ENCODE measurements around the gene TMEM154.

TMEM154 gene

DNA sequence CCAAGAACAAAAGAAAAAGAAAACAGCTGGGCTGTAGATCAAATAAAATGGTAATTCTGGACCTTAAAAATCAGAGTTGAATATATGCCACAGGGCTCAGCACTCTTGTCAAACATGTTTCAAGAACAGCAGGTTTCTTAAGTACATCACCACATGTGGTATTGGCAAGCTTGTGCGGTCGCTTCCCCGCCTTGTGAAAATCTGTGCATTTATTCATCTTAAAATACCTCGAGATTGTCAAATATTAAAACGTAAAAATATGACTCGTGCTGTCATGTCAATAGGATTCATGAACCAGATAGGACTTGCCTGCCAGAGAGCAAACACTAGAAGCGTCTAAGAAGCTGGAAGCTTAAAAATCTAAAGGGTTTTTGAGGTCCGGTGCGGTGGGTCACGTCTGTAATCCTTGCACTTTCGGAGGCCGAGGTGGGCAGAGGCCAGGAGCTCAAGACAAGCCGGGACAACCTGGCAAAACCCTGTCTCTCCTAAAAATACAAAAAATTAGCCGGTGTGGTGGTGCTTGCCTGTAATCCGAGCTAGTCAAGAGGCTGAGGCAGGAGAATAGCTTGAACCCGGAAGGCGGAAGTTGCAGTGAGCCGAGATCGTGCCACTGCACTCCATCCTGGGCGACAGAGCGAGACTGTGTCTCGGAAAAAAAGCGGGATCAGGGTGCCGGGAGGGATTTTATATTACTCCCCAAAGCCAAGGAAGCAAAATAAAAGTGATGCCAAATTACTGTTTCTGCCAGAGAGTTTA lies 40.2 kb upstream of the TMEM154 start:
- H3K4me1 ChIP-seq (ENCODE audit: insufficient read depth, low read length, severe bottlenecking) = no peaks in the 10 kb centered on the region
- no peak overlapping the region for H3K4me2 ChIP-seq (ENCODE audit: low read length)
- TF ChIP-seq CTCF (IDR thresholded peaks at IDR 0.05; ENCODE audit: low read length) = no peak
- TF ChIP-seq EZH2 (IDR thresholded peaks at IDR 0.05; ENCODE audit: borderline replicate concordance, low read length) = no peak
- peaks cover 8% of the 10 kb centered on the region; the same call in 1 of the 2 replicates for H3K9me3 ChIP-seq (ENCODE audit: low read length)
- H3F3A ChIP-seq (ENCODE audit: insufficient read depth, low read length) = no peaks in the 10 kb centered on the region
- H3K9ac ChIP-seq (ENCODE audit: low read length) = no peak overlapping the region
- no peaks in the 10 kb centered on the region for H4K20me1 ChIP-seq (ENCODE audit: insufficient read depth, low read length)
- no peaks in the 10 kb centered on the region for H3K27me3 ChIP-seq (ENCODE audit: insufficient read depth, low read length)
- no peak overlapping the region for H2AFZ ChIP-seq (ENCODE audit: low read length)
- H3K27ac ChIP-seq (ENCODE audit: low read depth, low read length, poor library complexity, severe bottlenecking) = no peak overlapping the region
- H3K36me3 ChIP-seq (ENCODE audit: insufficient read depth, low read length) = no peaks in the 10 kb centered on the region; the same call in 1 of the 2 replicates
- no peaks in the 10 kb centered on the region for H3K79me2 ChIP-seq (ENCODE audit: insufficient read depth, low read length)
- no peak overlapping the region for H3K4me3 ChIP-seq (ENCODE audit: low read depth, low read length, poor library complexity, severe bottlenecking)
- no peaks in the 10 kb centered on the region for H3K9me2 ChIP-seq (ENCODE audit: low read depth, low read length)

DNA sequence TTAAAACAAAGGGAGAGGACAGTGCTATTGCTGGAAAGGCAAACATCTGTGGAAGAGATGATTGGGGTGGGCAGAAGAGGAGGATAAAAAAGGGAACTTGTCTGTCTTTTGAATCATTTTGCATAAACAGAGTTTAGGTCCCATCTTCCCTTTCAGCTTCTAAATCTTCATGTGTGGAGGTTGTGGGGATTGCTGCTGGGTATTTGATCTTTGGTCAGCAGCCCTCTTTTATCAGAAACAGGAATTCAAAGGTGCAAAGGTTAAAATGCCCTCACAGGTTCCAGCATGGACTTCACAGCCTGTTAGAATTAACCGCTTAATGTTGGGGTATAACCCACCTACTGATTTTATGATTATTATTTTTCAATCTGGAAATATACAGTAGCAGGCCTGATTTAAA lies 39.5 kb upstream of the TMEM154 start:
- H3K9me3 ChIP-seq (ENCODE audit: low read length) = peaks cover 11% of the 10 kb centered on the region; the same call in 1 of the 2 replicates
- no peaks in the 10 kb centered on the region for H4K20me1 ChIP-seq (ENCODE audit: insufficient read depth, low read length)
- no peaks in the 10 kb centered on the region for H3F3A ChIP-seq (ENCODE audit: insufficient read depth, low read length)
- no peak overlapping the region for H2AFZ ChIP-seq (ENCODE audit: low read length)
- H3K27me3 ChIP-seq (ENCODE audit: insufficient read depth, low read length) = no peaks in the 10 kb centered on the region
- H3K9me2 ChIP-seq (ENCODE audit: low read depth, low read length) = no peaks in the 10 kb centered on the region
- no peak overlapping the region for H3K4me3 ChIP-seq (ENCODE audit: low read depth, low read length, poor library complexity, severe bottlenecking)
- H3K4me2 ChIP-seq (ENCODE audit: low read length) = no peak overlapping the region
- TF ChIP-seq EZH2 (IDR thresholded peaks at IDR 0.05; ENCODE audit: borderline replicate concordance, low read length) = no peak
- no peak for TF ChIP-seq CTCF (IDR thresholded peaks at IDR 0.05; ENCODE audit: low read length)
- H3K4me1 ChIP-seq (ENCODE audit: insufficient read depth, low read length, severe bottlenecking) = no peaks in the 10 kb centered on the region
- H3K9ac ChIP-seq (ENCODE audit: low read length) = no peak overlapping the region
- no peaks in the 10 kb centered on the region for H3K79me2 ChIP-seq (ENCODE audit: insufficient read depth, low read length)
- no peaks in the 10 kb centered on the region for H3K36me3 ChIP-seq (ENCODE audit: insufficient read depth, low read length)
- H3K27ac ChIP-seq (ENCODE audit: low read depth, low read length, poor library complexity, severe bottlenecking) = no peak overlapping the region

GRCh38 chr4:152715076-152715475 lies 35.3 kb upstream of the TMEM154 start:
- Histone ChIP-seq H3K9ac (ENCODE audit: low read length) (no peak overlapping the region), H3K4me1 (ENCODE audit: insufficient read depth, low read length, severe bottlenecking) (no peaks in the 10 kb centered on the region), H3K4me3 (ENCODE audit: low read depth, low read length, poor library complexity, severe bottlenecking) (no peak overlapping the region), H3K79me2 (ENCODE audit: insufficient read depth, low read length) (no peaks in the 10 kb centered on the region), H3K27ac (ENCODE audit: low read depth, low read length, poor library complexity, severe bottlenecking) (no peak overlapping the region), H3F3A (ENCODE audit: insufficient read depth, low read length) (no peaks in the 10 kb centered on the region), H3K4me2 (ENCODE audit: low read length) (no peak overlapping the region), H2AFZ (ENCODE audit: low read length) (no peak overlapping the region), H3K9me2 (ENCODE audit: low read depth, low read length) (no peaks in the 10 kb centered on the region), H3K27me3 (ENCODE audit: insufficient read depth, low read length) (no peaks in the 10 kb centered on the region), H4K20me1 (ENCODE audit: insufficient read depth, low read length) (no peaks in the 10 kb centered on the region), H3K36me3 (ENCODE audit: insufficient read depth, low read length) (no peaks in the 10 kb centered on the region), H3K9me3 (ENCODE audit: low read length) (peaks cover 11% of the 10 kb centered on the region; the same call in 1 of the 2 replicates)
- TF ChIP-seq CTCF (IDR thresholded peaks at IDR 0.05; ENCODE audit: low read length) = no peak
- no peak for TF ChIP-seq EZH2 (IDR thresholded peaks at IDR 0.05; ENCODE audit: borderline replicate concordance, low read length)

Data from OCI-LY1 (cell line).